ENCODE data around the gene TIPRL.
"Not testable (repeated sequence)": the region's sequence is repeated elsewhere in the genome, so short reads cannot be mapped to it uniquely, and the experiment has no call there.

TIPRL gene

DNA sequence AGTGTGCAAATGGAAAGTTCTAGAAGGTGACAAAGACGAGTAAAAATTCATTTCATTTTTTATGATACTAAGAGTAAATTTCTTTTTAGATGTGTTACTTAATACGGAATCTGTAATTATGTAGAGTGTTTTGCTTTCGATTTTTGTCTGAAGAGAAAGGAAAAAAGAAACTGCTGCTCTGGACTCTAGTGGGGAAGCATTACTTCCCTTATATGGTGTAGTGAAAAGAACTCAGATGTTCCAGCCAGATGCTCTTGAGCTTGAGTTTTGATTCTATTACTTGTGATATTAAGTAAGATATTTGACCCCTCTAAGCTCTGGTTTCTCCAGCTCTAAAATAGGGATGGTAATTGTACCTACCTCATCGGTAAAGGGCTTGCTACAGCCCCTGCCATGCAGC lies 29.8 kb upstream of the TIPRL start:
- H3K27ac ChIP-seq = no peak overlapping the region
- no peak for TF ChIP-seq ZFX (IDR thresholded peaks at IDR 0.05; ENCODE audit: borderline replicate concordance)
- TF ChIP-seq, protein P1, sequence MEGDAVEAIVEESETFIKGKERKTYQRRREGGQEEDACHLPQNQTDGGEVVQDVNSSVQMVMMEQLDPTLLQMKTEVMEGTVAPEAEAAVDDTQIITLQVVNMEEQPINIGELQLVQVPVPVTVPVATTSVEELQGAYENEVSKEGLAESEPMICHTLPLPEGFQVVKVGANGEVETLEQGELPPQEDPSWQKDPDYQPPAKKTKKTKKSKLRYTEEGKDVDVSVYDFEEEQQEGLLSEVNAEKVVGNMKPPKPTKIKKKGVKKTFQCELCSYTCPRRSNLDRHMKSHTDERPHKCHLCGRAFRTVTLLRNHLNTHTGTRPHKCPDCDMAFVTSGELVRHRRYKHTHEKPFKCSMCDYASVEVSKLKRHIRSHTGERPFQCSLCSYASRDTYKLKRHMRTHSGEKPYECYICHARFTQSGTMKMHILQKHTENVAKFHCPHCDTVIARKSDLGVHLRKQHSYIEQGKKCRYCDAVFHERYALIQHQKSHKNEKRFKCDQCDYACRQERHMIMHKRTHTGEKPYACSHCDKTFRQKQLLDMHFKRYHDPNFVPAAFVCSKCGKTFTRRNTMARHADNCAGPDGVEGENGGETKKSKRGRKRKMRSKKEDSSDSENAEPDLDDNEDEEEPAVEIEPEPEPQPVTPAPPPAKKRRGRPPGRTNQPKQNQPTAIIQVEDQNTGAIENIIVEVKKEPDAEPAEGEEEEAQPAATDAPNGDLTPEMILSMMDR (IDR thresholded peaks at IDR 0.05) = no peak

DNA sequence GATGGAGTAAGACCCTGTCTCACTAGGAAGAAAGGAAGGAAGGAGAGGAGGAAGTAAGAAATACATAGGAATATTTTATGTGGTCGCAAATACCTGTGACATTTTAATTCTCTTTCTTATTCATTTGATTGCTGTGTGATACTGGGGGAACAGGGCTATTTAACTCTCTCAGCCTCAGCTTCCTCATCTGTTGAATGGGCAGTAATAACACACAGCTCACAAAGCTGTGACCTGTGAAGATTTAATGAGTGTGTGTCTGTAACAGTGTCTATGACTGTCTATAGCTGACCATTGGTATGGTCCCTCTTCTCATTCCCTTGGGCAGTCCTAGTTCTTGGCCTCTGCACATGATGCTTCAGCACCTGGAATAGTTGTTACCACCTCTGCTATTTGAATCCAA lies 28.5 kb upstream of the TIPRL start:
- H3K27ac ChIP-seq = no peak overlapping the region
- TF ChIP-seq, protein P1 (IDR thresholded peaks at IDR 0.05) = no peak
- no peak for TF ChIP-seq ZFX (IDR thresholded peaks at IDR 0.05; ENCODE audit: borderline replicate concordance)

DNA sequence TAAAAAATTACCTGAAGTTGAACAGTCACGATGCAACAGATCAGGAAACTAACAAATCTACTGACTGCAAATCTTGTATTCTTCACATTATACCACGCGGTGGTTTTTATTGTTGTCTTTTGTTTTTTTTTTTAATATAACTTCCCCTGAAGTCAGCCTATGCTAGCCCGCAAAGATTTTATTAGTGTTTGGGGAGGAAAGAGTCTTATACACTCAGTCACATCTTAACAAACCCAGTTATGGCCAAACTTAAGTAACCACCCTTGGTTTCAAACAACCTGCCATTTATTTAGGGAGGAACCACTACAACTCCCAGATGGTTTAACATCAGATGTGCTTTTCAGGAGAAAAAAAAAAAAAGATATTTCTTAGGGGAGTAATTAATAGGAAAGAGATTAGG lies 26.8 kb upstream of the TIPRL start:
- TF ChIP-seq, protein P1 (IDR thresholded peaks at IDR 0.05) = no peak
- no peak for TF ChIP-seq ZFX (IDR thresholded peaks at IDR 0.05; ENCODE audit: borderline replicate concordance)
- H3K27ac ChIP-seq = no peak overlapping the region

DNA sequence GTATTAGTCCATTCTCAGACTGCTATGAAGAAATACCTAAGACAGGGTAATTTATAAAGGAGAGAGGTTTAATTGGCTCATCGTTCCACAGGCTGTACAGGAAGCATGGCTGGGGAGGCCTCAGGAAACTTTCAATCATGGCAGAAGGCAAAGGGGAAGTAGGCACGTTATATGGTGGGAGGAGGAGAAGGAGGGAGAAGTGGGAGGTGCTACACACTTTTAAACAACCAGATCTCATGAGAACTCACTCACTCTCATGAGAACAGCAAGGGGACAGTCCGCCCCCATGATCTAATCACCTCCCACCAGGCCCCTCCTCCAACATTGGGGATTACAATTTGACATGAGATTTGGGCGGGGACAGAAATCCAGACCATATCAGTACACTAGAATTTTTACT lies 24.1 kb upstream of the TIPRL start:
- not testable (repeated sequence) for H3K27ac ChIP-seq

DNA sequence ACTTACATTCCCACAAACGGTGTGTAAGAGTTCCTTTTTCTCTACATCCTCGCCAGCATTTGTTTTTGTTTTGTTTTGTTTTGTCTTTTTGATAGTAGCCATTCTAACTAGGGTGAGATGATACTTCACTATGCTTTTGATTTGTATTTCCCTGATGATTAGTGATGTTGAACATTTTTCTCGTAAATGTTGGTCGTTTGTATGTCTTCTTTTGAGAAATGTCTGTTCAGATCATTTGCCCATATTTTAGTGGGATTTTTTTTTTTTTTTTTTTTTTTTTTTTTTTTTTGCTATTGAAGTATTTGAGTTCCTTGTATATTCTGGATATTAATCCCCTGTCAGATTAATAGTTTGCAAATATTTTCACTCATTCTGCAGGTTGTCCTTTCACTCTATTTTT lies 22.9 kb upstream of the TIPRL start:
- TF ChIP-seq, protein P1 (IDR thresholded peaks at IDR 0.05) = no peak
- TF ChIP-seq ZFX (IDR thresholded peaks at IDR 0.05; ENCODE audit: borderline replicate concordance) = no peak
- H3K27ac ChIP-seq = no peak overlapping the region

DNA sequence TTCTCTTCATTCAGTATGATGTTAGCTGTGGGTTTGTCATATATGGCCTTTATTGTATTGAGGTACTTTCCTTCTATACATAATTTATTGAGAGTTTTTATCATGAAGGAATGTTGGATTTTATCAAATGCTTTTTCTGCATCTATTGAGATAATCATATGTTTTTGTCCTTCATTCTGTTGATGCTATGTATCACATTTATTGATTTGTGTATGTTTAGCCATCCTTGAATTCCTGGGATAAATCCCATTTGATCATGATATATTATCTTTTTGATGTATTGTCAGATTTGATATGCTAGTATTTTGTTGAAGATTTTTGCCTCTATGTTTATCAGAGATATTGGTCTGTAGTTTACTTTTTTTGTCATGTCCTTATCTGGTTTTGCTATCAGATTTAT lies 21.1 kb upstream of the TIPRL start:
- TF ChIP-seq, protein P1 (IDR thresholded peaks at IDR 0.05) = no peak
- H3K27ac ChIP-seq = no peak overlapping the region

DNA sequence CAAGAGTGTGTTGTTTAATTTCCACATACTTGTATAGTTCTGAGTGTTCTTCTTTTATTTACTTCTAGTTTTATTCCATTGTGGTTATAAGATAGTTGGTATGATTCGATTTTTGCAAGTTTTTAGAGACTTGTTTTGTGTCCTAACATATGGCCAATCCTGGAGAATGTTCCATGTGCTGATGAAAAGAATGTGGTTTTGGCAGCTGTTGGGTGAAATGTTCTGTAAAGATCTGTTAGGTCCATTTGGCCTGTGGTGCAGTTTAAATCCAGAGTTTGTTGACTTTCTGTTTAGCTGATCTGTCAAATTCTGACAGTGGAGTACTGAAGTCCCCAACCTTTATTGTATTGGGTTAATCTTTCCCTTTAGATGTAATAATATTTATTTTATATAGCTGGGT lies 19.5 kb upstream of the TIPRL start:
- TF ChIP-seq, protein P1 (IDR thresholded peaks at IDR 0.05) = no peak
- TF ChIP-seq ZFX (IDR thresholded peaks at IDR 0.05; ENCODE audit: borderline replicate concordance) = no peak
- H3K27ac ChIP-seq = no peak overlapping the region

DNA sequence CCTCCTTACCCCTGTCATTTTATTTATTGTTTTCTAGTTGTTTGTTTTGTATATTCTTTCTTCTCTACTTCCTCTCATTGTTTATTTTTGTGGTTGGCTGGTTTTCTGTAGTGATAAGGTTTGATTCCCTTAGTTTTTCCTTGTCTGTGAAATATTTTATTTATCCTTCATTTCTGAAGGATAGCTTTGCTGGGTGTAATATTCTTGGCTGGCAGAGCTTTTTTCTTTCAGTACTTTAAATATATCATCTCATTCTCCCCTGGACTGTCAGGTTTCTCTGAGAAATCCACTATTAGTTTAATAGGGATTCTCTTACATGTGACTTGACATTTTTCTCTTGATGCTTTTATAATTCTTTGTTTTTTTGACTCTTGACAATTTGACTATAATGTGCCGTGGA lies 18.8 kb upstream of the TIPRL start:
- no peak for TF ChIP-seq ZFX (IDR thresholded peaks at IDR 0.05; ENCODE audit: borderline replicate concordance)
- TF ChIP-seq, protein P1 (IDR thresholded peaks at IDR 0.05) = no peak

More for the DNA sequence above, 18.8 kb upstream of the TIPRL start:
- no peak overlapping the region for H3K27ac ChIP-seq
